ENCODE measurements around the gene AMPH.

- no peak for TF ChIP-seq BHLHE40 (IDR thresholded peaks at IDR 0.05; ENCODE audit: borderline replicate concordance)
- TF ChIP-seq ZNF384 (IDR thresholded peaks at IDR 0.05), result no peak
- TF ChIP-seq NFRKB (IDR thresholded peaks at IDR 0.05), result no peak
- TF ChIP-seq SP1 (IDR thresholded peaks at IDR 0.05), result no peak
- TF ChIP-seq PKNOX1 (IDR thresholded peaks at IDR 0.05), result no peak
- TF ChIP-seq ARNT (IDR thresholded peaks at IDR 0.05), result no peak
- no peak for TF ChIP-seq FOXM1 (IDR thresholded peaks at IDR 0.05; ENCODE audit: borderline replicate concordance)
- no peak for TF ChIP-seq TARDBP (IDR thresholded peaks at IDR 0.05)
- TF ChIP-seq SUZ12 (IDR thresholded peaks at IDR 0.05), result no peak
- no peak for TF ChIP-seq FOXA1 (IDR thresholded peaks at IDR 0.05)
- no peak for TF ChIP-seq HDGF (IDR thresholded peaks at IDR 0.05; ENCODE audit: borderline replicate concordance)
- no peak for TF ChIP-seq LEF1 (IDR thresholded peaks at IDR 0.05; ENCODE audit: borderline replicate concordance)
- TF ChIP-seq ELF4 (IDR thresholded peaks at IDR 0.05), result no peak
- no peak for TF ChIP-seq L3MBTL2 (conservative IDR thresholded peaks at IDR 0.05)
Measured at GRCh38 chr7:38628630-38629385, 2.4 kb downstream of the AMPH start.

All from HEK293T (cell line).